HG02943 (cell line): Measurements from ENCODE around the gene SHOC2.

Experiments
- ATAC-seq: cut with Tn5 transposase; IDR thresholded peaks from one replicate; pipeline ENCODE4 v1.9.1; 2021; ENCODE audit warnings: mild to moderate bottlenecking, low read depth, moderate library complexity; ENCODE audit not compliant: unreplicated experiment

The SHOC2 gene

DNA sequence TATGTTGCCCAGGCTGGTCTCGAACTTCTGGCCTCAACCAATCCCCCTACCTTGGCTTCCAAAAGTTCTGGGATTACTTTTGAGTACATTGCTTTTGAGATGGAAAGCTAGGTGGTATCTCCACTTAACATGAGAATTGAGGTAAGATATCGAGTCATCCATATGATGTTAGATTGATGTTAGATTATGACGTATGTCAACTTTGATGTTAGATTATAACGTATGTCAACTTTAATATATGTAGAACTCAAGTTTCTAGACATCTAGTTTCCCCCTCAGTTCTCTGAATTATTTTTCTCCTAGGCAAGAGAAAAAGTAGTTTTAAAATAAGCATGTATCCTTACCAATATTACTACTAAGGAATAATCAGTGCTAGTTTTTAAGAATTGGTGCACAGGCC, 20.0 kb downstream of the SHOC2 start:
- no peak for ATAC-seq

DNA sequence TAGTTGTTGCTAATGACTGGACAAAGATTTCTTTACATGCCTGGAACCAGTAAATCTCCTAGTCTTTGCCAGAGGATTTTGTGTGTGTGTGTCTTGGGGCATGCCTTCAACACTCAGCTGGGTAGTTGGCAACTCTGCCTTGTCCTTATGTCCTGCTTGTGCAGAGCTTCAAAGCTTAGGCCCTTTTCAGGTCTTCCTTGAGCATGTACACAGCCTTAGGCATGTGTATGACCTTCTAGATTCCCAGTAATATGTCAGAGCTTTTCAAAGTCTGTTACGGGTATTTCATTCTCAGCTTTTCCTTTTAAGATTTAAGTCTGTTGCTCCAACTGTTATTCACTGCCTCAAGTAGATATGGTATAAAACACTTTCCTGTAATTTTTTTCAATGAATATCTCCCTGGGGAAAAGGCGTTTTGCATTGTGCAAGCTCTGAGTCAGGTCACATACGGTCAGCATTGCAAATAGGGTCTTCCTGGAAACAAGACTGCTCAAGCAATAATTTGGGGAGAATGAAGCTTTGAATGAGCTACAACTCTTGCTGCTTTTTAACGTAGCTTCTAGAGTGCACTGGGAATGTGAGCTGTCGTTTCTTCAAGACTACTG, 25.5 kb downstream of the SHOC2 start:
- ATAC-seq: no peak

DNA sequence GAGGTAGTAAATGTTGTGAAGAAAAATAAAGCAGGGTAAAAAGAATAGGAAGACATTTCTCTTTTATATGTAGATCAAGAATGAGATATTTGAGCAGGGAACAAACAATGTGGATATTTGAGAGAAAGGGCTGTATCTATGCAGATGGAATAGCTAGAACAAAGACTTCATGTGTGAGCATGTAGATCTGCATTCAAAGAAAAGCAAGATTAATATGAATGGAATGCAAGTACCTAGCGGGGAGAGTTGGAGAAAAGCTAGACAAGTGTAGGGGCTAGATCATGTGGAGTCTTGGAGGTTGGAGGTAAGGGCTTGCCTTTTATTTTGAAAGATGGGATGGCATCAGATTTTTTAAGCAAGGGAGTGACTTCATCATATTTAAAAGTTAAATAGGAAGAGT, 27.1 kb downstream of the SHOC2 start:
- no peak for ATAC-seq

DNA sequence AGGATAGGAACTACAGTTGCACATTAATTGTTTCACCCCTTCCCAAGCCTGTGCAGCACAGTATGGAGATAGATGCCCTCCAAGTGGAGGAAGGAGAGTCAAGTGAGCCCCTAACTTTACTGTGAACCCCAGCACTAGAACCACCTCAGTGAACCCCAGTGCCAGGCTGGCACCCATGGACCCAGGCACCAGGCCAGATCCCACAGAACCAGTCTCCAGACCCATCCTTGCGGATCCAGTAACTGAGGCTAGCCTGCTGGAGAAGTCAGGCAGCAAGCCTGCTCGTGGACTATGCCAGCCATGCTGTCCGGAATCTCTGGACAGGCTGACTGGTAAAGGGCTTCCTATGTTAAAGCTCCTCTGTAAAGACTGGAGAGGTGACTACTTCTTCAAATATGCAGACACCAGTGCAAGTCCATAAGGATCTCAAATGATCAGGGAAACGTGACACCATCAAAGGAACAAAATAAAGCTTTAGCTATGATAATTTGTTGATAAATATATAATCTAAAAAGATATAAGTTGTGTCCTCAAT, 27.7 kb downstream of the SHOC2 start:
- ATAC-seq: no peak

DNA sequence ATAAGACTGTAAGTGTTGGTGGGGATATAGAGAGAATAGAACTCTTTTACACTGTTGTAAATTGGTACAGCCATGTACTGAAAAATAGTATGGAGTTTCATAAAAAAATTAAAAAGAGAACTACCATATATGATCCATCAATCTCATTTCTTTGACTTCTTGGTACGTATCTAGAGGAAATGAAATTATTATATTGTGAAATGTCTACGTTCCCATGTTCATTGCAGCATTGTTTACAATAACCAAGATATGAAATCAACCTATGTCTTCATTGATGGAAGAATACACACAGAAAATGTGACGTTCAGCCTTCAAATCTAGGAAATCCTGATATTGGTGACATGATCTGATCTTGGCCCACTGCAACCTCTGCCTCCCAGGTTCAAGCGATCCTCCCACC, 32.0 kb downstream of the SHOC2 start:
- no peak for ATAC-seq

DNA sequence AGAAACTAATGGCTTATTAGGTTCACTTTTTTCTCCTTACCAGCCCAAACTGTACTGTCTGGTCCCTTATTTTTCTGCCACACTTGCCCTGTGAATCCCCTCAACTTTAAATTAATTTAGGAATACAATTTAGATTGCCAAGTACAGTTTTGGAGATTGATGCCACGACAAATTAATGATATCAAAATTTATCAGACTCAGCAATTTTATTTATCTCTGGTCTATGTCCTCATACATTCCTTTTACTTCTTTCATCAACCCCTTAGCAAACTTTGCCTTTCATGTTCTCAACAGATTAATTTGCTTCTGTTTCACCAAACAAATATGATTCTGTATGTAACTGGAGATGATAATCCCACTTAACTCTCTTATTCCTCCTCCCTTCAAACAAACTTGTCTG, 38.2 kb downstream of the SHOC2 start:
- ATAC-seq: no peak

DNA sequence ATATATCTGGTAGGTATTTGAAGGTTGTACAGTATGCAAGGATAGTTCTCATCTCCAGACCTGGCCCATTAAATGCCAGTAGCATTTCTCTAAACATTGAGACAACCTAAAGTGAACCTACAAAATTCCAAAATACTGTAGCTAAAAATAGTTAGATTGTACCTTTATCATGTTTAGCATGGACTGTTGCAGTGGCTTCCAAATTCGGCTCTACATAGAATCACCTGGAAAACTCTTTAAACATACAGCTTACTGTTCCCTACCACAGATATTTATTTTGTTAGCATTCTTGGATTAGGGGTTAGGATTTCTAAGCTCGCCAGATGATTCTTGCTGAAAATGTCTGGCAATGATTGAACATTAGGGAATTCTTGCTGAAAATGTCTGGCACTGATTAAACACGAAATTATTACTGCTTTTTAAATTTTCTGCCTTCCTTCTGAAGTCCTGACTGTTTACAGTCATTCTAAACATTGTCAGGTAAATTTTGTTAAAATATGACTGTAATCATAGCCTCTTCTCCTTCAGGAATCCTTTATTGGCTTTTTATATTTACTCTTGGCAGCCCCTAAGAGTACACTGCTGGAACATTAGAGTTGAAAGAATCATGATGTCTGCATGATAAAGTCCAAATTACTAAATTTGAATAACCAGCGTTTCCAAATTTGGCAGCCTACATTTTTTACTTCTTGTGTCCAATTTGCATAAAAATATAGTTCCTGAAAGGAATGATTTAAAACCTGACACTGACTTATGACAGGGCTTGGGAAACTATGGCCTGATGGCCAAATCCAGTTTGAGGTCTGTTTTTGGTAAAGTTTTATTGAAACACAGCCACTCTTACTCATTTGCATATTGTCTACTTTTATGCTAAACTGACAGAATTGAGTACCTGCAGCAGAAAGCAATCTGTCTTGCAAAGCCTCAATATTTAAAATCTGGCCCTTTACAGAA, 40.3 kb downstream of the SHOC2 start:
- ATAC-seq: no peak

DNA sequence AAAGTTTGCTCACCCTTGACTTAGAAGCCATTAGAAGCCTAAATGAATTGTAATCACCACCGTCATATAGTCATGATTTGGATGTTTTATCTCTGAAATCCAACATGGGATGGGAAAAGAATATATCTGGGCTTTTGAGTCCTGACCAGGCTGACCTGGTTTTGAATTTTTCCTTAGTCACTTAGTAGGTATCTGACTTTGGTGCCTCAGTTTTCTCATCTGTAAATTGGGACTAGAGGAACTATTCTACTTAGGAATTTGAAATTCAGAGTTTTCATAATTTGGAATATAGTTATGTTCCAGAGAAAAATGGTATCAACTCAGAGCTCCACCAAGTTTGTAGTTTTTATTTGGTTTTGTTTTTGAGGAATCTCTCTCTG, 40.9 kb downstream of the SHOC2 start:
- no peak for ATAC-seq

DNA sequence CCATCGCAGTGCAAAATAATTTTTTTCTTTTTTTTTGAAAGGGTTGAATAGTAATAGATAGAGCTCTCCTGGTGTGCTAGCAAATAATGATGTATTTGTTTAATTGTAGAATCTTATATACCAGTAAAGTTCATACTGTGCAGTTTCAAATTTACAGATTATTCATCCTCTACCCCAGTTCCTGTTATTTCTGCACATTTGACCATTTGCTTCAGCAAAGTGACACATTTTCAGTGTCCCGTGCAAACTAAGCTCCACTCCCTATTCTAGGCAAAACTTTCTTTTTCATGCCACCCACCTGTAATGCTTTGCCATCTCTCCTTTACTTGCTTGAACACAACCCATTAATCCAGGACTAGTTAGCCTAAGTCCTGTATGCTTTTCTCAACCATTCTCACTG, 43.0 kb downstream of the SHOC2 start:
- no peak for ATAC-seq

DNA sequence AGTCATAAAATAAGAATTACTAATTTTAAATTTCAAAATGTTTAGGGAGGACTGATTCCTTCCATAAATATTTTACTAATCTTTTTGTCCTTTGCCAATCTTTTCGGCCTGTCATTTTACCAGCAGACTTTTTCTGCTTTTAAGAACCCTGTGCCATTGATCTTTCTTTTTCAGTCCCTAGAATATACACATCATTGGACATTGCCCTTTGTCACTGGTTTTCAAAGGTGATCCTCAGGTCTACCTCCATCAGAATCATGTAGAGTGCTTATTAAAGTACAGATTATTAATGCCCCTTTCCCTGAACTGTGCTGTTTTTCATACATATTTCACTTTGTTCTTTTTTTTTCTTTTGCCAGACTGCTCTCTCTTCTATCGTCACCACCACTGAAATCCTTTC, 43.8 kb downstream of the SHOC2 start:
- ATAC-seq: no peak

DNA sequence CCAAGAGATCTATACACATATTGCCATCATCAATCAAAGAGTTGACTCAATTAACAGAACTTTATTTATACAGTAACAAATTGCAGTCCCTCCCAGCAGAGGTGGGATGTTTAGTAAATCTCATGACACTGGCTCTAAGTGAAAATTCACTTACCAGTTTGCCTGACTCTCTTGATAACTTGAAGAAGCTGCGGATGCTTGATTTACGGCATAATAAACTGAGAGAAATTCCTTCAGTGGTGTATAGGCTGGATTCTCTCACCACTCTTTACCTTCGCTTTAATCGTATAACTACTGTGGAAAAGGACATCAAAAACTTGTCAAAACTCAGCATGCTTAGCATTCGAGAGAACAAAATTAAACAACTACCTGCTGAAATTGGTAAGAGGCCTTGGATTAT, 45.3 kb downstream of the SHOC2 start:
- ATAC-seq: no peak

DNA sequence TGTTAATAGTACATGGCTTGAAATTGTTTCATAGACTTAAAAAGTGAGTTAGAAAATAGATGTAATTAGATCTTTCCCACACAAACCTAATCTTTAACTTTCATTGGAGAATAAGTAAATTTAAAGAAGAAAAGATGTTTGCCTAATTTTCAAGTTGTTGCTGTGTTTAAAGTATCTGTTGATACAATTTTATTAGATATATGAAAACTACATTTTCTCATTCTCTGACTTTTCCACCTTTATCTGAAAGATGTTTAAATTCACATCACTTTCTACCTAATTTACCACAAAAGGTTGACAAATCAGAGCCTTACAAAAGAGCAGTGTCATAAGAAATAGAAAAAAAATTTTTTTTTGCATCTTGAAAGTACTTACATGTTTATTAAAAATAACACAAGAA, 45.8 kb downstream of the SHOC2 start:
- no peak for ATAC-seq

DNA sequence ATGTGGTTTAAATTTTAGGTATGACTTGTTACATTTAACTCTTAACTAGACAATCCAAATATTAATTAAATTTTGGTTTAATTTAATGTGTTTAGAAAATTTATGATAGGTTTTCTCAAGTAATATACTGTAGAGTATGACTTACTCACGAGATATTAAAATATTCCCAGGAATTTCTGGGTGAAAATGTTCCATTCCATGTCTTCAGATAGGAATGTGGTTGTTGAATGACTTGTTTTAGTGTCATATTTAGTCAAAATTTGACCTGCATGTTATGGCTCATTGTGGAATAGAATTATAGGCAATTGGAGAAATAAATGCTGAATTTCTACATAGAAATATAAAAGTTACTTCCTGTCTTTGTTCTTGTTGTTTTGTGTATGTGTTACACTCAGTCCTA, 46.7 kb downstream of the SHOC2 start:
- ATAC-seq: no peak

DNA sequence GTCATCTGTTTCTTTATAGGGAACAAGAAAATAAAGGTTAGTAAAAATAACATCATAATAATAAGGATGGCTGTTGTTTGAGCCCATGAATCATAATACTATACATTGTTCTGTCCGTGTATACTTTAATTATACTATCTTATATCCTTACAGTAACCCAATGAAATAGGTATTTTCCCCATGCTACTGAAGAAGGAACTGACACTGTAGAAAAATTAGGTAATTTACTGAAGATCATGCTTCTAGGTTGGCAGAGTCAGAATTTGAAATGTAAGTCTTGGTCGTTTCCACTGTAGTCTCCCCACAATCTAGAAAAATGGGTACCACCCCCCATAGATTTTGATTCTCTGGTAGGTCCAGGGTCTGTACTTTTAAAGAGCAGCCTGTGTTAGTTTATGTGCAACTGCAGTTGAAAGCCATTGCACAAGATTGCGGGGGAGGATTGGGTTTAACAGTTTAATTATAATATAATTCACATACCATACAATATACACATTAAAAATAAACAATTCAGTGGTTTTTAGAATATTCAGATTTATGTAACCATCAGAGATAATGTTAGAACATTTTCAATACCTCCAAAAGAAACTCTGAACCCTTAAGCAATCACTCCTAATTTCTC, 47.7 kb downstream of the SHOC2 start:
- ATAC-seq: no peak

DNA sequence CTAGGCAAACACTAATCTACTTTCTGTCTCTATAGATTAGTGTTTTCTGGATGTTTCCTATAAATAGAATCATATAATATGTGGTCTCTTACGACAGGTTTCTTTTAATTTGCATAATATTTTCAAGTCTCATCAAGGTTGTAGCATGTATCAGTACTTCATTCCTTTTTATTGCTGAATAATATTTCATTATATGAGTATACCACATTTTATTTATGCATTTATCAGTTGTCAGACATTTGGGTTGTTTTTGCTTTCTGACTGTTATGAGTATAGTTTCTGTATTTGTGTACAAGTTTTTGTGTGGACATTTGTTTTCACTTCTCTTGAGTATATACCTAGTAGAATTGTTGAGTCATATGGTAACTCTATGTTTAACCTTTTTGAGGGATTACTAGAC, 48.2 kb downstream of the SHOC2 start:
- ATAC-seq: no peak

DNA sequence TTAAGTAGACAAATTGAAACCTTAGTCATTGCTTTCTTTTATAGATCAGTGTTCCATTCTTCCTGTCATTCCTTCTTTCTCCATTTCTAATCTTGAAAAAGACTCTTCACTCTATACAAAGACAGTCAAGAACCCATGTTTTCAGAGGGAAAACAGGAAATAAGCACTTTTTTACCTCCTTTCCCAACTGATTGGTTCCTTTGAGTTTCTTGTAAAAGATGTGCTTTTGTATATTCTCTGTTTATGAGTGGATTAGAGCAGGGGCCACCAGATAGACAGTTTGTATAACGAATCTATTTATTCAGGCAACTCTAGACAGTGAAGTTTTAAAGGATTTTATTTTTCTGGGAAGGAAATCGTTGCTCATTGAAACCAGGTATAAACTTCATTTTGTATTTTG, 49.8 kb downstream of the SHOC2 start:
- ATAC-seq: no peak

DNA sequence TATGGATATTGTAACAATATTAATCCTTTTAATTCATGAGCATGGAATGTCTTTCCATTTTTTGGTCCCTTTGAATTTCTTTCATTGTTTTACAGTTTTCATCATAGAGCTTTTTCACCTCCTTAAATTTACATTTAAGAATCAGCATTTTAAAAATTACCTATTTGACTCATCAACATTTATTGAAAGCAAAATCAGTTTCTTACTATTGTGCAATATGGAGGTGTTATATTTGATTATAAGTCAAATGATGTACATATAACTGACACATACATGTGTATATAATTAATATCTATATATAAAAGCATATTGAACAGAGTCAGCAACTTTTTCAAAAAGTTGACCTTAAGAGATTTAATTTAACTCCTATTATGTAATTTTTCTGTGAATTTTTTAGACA, 52.2 kb downstream of the SHOC2 start:
- ATAC-seq: no peak

DNA sequence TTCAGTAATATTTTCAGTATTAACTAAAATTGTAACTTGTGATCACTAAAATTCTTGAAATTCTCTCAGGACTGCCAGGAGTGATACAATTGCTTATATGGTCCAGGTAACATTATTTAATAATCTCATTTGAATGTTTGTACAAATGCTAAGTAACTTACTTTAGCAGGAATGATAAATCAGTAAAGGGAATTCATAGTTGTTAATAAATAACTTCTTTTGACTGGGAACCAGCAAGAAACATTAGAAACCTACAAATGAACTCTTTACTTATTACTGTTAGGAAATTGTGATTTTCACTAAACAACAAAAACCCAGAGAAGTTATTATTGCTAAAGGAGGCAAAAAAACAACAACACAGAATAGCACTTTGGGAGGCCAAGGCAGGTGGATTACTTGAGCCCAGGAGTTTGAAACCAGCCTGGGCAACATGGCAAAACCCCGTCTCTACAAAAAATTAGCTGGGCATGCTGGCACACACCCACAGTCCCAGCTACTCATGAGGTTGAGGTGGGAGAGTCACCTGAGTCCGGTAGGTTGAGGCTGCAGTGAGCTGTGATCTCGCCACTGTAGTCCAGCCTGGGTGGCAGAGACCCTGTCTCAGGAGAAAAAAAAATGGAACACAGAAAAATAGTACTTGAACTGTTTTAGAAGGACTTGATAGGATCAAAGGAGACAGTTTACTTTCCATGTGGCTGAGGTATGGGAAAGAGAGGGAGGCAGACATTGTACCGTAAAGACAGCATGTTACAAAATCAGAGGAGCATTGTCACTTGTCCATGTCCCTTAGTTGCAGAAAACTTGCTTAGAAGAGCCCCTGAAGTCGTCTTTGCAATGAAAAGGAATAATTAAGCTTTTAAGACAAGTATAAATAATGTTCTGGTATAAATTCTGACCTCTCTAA, 53.1 kb downstream of the SHOC2 start:
- ATAC-seq: no peak

DNA sequence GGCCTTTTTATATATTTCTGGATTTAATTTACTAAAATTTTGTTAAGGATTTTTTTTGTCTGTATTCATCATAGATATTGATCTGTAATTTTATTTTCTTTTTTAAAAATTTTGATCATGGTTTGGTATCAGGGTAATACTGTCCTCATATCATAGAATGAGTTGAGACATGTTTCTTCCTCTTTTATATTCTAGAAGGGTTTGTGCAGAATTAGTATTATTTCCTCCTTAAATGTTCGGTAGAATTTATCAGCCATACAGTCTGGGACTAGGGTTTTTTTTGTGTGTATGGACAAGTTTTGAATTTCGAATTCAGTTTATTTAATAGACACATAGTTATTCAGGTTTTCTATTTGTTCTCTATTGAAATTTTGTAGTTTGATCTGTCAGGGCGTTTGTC, 54.0 kb downstream of the SHOC2 start:
- ATAC-seq: no peak

DNA sequence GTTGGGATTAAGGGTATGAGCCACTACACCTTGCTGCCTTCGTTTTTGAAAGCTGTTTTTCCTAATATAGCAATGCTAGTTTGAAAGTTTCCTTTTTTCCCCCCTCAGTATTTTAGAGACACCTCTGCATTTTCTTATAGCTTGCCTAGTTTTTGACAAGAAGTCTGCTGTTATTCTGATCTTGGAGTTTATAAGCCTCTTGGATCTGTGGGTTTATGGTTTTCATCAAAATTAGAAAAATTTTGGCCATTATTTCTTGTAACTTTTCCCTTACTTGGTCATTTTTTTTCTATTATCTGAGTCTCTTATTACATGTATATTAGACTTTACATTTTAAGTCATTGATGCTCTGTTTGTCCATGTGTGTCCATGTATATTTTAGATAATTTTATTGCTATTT, 57.2 kb downstream of the SHOC2 start:
- ATAC-seq: no peak

DNA sequence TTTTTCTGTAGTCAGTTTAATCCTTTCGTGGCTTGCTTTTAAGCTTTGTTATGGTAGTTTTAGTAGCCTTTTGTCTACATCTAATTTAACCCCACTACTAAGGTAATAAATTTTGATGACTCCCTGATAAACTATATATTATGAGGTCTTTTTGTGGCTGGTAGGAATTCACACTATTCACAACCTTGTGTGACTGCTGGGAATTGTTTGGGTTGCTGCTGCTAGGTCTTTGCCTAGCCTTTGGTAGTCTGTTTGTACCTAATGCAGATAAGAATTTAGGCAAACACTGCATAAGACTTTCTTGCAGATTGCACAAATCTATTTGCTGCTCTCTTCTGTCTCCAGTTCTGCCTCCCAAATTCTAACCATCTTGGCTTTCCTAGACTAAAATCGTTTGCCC, 58.3 kb downstream of the SHOC2 start:
- no peak for ATAC-seq
